Measurements from ENCODE around the gene HSPG2. TPM values are rescaled to one million over a fixed set of nuclear protein-coding genes. Genes with fewer than 3 reads are reported as not detected.

The HSPG2 gene
- total and polyA plus RNA-seq, 2 experiments from 2014 or later: 62.3 to 193 TPM

GRCh38 chr1:21783679-21784603 lies 153.2 kb downstream of the HSPG2 start:
- peak; percentile 96 to 99 for DNase-seq (ENCODE audit: low read depth in 1 of 2, low spot score in 1 of 2)
- H3K27ac ChIP-seq: peak overlapping the region; percentile 99
- H3K4me1 ChIP-seq (ENCODE audit: low read depth): peaks cover 5% of the 10 kb centered on the region
- no peak for TF ChIP-seq CTCF (IDR thresholded peaks at IDR 0.05; ENCODE audit: low read depth, low read length)
- peak overlapping the region; percentile 51 for H3K4me3 ChIP-seq
- H3K9me3 ChIP-seq (ENCODE audit: low read depth): no peaks in the 10 kb centered on the region
- no peaks in the 10 kb centered on the region for H3K36me3 ChIP-seq
- H3K27me3 ChIP-seq: no peaks in the 10 kb centered on the region

- Histone ChIP-seq H3K27me3 (no peaks in the 10 kb centered on the region), H3K27ac (peak within 1 kb of the TSS; percentile 99), H3K9me3 (ENCODE audit: low read depth) (no peaks in the 10 kb centered on the region), H3K4me1 (ENCODE audit: low read depth) (peaks cover 5% of the 10 kb centered on the region), H3K4me3 (peak within 1 kb of the TSS; percentile 51), H3K36me3 (no peaks in the 10 kb centered on the region)
- no peak for TF ChIP-seq CTCF (IDR thresholded peaks at IDR 0.05; ENCODE audit: low read depth, low read length)
- DNase-seq (ENCODE audit: low read depth in 1 of 2, low spot score in 1 of 2): peak; percentile 97 to 98
These were observed 154.0 kb downstream of the HSPG2 start, which contains the start of gene USP48 for GRCh38 chr1:21782868-21783678. TSS of gene USP48 (minus strand) at chr1:21783149. CDS start at chr1:21782957, 192 bp downstream.

- peak; percentile 29 for TF ChIP-seq CTCF (IDR thresholded peaks at IDR 0.05; ENCODE audit: low read depth, low read length)
- Histone ChIP-seq H3K36me3 (no peaks in the 10 kb centered on the region), H3K27ac (peak overlapping the region; percentile 99), H3K9me3 (ENCODE audit: low read depth) (no peaks in the 10 kb centered on the region), H3K27me3 (no peaks in the 10 kb centered on the region), H3K4me1 (ENCODE audit: low read depth) (peaks cover 5% of the 10 kb centered on the region), H3K4me3 (peak overlapping the region; percentile 51)
- DNase-seq (ENCODE audit: low read depth in 1 of 2, low spot score in 1 of 2): peak in 1 of 2 donors; percentile 66
These were observed 154.7 kb downstream of the HSPG2 start for GRCh38 chr1:21782349-21782867.

GRCh38 chr1:21781815-21782348 lies 155.2 kb downstream of the HSPG2 start:
- Histone ChIP-seq H3K9me3 (ENCODE audit: low read depth) (no peaks in the 10 kb centered on the region), H3K4me1 (ENCODE audit: low read depth) (peaks cover 5% of the 10 kb centered on the region), H3K27me3 (no peaks in the 10 kb centered on the region), H3K4me3 (peak overlapping the region; percentile 51), H3K36me3 (no peaks in the 10 kb centered on the region), H3K27ac (peak overlapping the region; percentile 99)
- no peak for TF ChIP-seq CTCF (IDR thresholded peaks at IDR 0.05; ENCODE audit: low read depth, low read length)
- DNase-seq (ENCODE audit: low read depth in 1 of 2, low spot score in 1 of 2): peak; percentile 66 to 70

Data from cardiac muscle cell (in vitro differentiated cells and primary cell).